Kidney (tissue), 14 donors: Measurements from ENCODE around the gene MTMR2. TPM values are rescaled to one million over a fixed set of nuclear protein-coding genes. Genes with fewer than 3 reads are reported as not detected.

ENCODE experiments used
- DNase-seq, 5 donors: peaks; one replicate each; pipeline ENCODE4 v3.0.0-alpha.2; 2013 to 2020
- FAIRE-seq: peaks from 2 replicates; lab custom pipeline; 2012; peaks lifted over from hg19 to GRCh38; lab: Jason Lieb, UNC
- H3K27ac ChIP-seq, 2 donors: one replicate each; pipeline ENCODE4 v1.7.0; 2013; ENCODE audit warnings: low read depth in 2 of 2, low read length in 2 of 2, inconsistent platforms in 1 of 2
- H3K27me3 ChIP-seq: one replicate; pipeline ENCODE4 v1.7.1; 2013; ENCODE audit warnings: low read length, inconsistent platforms; ENCODE audit not compliant: control insufficient read depth, insufficient read depth
- H3K36me3 ChIP-seq, 3 donors: one replicate each; pipeline versions ENCODE4 v1.7.0 to v1.7.1; 2013; ENCODE audit warnings: low read length in 3 of 3, control low read depth in 1 of 3, inconsistent platforms in 1 of 3; ENCODE audit not compliant: insufficient read depth in 3 of 3, control insufficient read depth in 2 of 3
- H3K4me1 ChIP-seq, 3 donors: one replicate each; pipeline versions ENCODE4 v1.7.0 to v1.7.1; 2013; ENCODE audit warnings: low read length in 3 of 3, inconsistent platforms in 1 of 3, low read depth in 1 of 3; ENCODE audit not compliant: control insufficient read depth in 2 of 3, insufficient read depth in 2 of 3
- H3K4me3 ChIP-seq, 3 donors: one replicate each; pipeline versions ENCODE4 v1.7.0 to v1.8.1; 2013; ENCODE audit warnings: low read length in 3 of 3, control low read depth in 1 of 3, inconsistent platforms in 1 of 3
- H3K9ac ChIP-seq, 3 donors: one replicate each; pipeline versions ENCODE4 v1.7.0 to v1.7.1; 2013; ENCODE audit warnings: low read length in 3 of 3, control low read depth in 1 of 3, inconsistent platforms in 1 of 3
- H3K9me3 ChIP-seq, 3 donors: one replicate each; pipeline versions ENCODE4 v1.7.0 to v1.7.1; 2013; ENCODE audit warnings: low read length in 3 of 3, control low read depth in 1 of 3, inconsistent platforms in 1 of 3; ENCODE audit not compliant: control insufficient read depth in 2 of 3, insufficient read depth in 1 of 3
- intact Hi-C: fragments of 100-400 bp; cut with DNase I; formaldehyde crosslinking; loops from one replicate; pipeline ENCODE4 v1.11.1; 2022
- polyA plus RNA-seq: library from polyadenylated mRNA; stranded (reverse); fragments of 350-450 nt; fragmentation: Illumina TruSeq; extraction: RNeasy Lipid Tissue Mini Kit (QIAGEN cat#74804); gene quantifications from one replicate; pipeline ENCODE4 v1.2.3, GENCODE V29; 2014; ENCODE audit warnings: low read depth, low replicate concordance; ENCODE audit not compliant: insufficient read depth
- total RNA-seq: library from RNA; stranded (reverse); fragmentation: NEBNext Ultra II Directional; extraction: Animal tissue kit (Norgen Biotek cat#: 25700); gene quantifications from one replicate; pipeline ENCODE4 v1.2.1, GENCODE V29; 2021
- TF ChIP-seq, protein P1 (sequence below): IDR thresholded peaks from 3 replicates; pipeline ENCODE4 v1.5.1; 2012; ENCODE audit warnings: mild to moderate bottlenecking, moderate library complexity, borderline replicate concordance; ENCODE audit not compliant: insufficient read depth; ENCODE audit errors: extremely low read depth
- donor health status: control.
- donor health status: control.
- donor health status: control.
- donor health status: control.
- donor health status: control.
- donor health status: DM: yes; HTN: yes; CAD: no.
- donor health status: Normal renal cell carcinoma (clear cell type).

Gene MTMR2
- total and polyA plus RNA-seq, 2 donors from 2014 or later = 17.4 to 37.4 TPM

DNA sequence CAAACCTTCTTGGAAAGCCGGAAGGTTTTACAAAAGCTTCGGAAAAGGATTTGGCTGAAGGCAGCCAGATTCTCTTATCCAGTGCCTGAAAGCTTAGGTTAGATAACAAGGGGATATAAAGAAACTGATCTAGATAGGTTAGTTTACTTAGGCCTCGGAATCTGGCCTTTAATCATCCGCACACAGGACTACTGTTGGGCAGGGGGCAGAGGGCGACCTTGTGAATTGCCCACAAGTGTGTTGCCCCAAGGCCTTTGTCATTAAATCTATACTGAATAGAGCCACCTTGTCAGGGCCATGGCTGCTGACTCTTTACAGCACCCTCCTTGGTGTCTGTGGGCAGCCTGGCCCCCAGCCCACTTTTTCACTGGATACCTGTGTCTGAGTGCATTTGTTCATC lies 9.7 kb upstream of the MTMR2 start:
- no peak overlapping the region for H3K27ac ChIP-seq
- H3K4me1 ChIP-seq = no peaks in the 10 kb centered on the region
- no peaks in the 10 kb centered on the region for H3K36me3 ChIP-seq
- H3K9me3 ChIP-seq = no peaks in the 10 kb centered on the region
- FAIRE-seq (no peak), DNase-seq (peak in 1 of 5 donors; percentile 29)
- no peak overlapping the region for H3K9ac ChIP-seq
- intact Hi-C loops = no loop called here
- H3K27me3 ChIP-seq = no peaks in the 10 kb centered on the region
- H3K4me3 ChIP-seq = no peak overlapping the region
- TF ChIP-seq, protein P1, sequence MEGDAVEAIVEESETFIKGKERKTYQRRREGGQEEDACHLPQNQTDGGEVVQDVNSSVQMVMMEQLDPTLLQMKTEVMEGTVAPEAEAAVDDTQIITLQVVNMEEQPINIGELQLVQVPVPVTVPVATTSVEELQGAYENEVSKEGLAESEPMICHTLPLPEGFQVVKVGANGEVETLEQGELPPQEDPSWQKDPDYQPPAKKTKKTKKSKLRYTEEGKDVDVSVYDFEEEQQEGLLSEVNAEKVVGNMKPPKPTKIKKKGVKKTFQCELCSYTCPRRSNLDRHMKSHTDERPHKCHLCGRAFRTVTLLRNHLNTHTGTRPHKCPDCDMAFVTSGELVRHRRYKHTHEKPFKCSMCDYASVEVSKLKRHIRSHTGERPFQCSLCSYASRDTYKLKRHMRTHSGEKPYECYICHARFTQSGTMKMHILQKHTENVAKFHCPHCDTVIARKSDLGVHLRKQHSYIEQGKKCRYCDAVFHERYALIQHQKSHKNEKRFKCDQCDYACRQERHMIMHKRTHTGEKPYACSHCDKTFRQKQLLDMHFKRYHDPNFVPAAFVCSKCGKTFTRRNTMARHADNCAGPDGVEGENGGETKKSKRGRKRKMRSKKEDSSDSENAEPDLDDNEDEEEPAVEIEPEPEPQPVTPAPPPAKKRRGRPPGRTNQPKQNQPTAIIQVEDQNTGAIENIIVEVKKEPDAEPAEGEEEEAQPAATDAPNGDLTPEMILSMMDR = no peak

DNA sequence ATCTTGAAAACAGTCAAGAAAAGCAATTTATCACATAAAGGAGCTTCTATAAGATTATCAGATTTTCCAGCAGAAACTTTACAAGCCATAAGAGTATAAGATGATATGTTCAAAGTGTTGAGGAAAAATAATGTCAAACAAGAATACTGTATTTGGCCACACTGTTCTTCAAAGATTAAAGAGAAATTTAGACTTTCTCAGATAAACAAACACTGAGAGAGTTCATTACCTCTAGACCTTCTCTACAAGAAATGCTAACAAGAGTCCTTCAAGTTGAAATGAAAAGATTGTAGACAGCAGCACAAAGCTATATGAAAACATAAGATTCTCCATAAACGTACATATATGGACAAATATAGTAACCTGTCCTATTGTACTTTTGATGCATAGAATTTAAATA lies 8.0 kb upstream of the MTMR2 start:
- Histone ChIP-seq H3K27ac (no peak overlapping the region), H3K36me3 (no peaks in the 10 kb centered on the region), H3K27me3 (no peaks in the 10 kb centered on the region), H3K9me3 (no peaks in the 10 kb centered on the region), H3K4me3 (no peak overlapping the region), H3K4me1 (no peaks in the 10 kb centered on the region), H3K9ac (no peak overlapping the region)
- DNase-seq (no peak), FAIRE-seq (no peak)
- TF ChIP-seq, protein P1 = no peak
- intact Hi-C loops = no loop called here

DNA sequence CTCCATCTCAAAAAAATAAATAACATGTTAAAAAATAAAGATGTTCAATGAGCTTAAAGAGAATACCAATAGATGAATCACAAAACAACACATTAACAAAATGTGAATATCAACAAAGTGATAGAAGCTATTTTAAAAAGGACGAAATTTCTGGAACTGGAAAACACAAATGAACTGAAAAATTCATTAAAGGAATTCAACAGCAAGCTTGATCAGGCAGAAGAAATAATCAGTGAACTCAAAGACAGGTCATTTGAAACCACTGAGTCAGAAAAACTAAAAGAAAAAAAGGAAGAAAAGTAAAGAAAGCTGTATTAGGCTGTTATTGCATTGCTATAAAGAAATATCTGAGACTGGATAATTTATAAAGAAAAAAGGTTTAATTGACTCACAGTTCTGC lies 7.0 kb upstream of the MTMR2 start:
- Histone ChIP-seq H3K4me3 (no peak overlapping the region), H3K4me1 (no peaks in the 10 kb centered on the region), H3K27ac (no peak overlapping the region), H3K9me3 (no peaks in the 10 kb centered on the region), H3K9ac (no peak overlapping the region), H3K36me3 (no peaks in the 10 kb centered on the region), H3K27me3 (no peaks in the 10 kb centered on the region)
- DNase-seq (no peak), FAIRE-seq (no peak)
- TF ChIP-seq, protein P1 = no peak
- intact Hi-C loops = no loop called here

DNA sequence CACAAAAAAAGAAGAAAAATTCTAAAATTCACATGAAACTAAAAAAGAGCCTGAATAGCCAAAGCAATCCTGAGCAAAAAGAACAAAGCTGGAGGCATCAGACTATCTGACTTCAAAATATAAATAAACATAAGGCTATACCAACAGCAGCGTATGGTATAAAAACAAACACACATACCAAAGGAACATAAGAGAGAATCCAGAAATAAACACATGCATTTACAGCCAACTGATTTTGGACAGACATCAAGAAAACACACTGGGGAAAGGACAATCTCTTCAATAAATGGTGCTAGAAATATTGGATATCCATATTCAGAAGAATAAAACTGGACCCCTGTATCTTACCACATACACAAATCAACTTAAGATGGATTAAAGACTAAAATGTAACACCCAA lies 2.8 kb upstream of the MTMR2 start:
- no peaks in the 10 kb centered on the region for H3K27me3 ChIP-seq
- H3K4me1 ChIP-seq = peaks cover 0 to 5% (median 3%) of the 10 kb centered on the region in 3 donors
- no peak for FAIRE-seq
- no peaks in the 10 kb centered on the region for H3K9me3 ChIP-seq
- DNase-seq = no peak
- intact Hi-C loops = no loop called here
- H3K9ac ChIP-seq = no peak overlapping the region
- H3K27ac ChIP-seq = no peak overlapping the region
- TF ChIP-seq, protein P1 = no peak
- no peaks in the 10 kb centered on the region for H3K36me3 ChIP-seq
- no peak overlapping the region for H3K4me3 ChIP-seq
